ENCODE results near the gene SPPL2C.

Gene SPPL2C

DNA sequence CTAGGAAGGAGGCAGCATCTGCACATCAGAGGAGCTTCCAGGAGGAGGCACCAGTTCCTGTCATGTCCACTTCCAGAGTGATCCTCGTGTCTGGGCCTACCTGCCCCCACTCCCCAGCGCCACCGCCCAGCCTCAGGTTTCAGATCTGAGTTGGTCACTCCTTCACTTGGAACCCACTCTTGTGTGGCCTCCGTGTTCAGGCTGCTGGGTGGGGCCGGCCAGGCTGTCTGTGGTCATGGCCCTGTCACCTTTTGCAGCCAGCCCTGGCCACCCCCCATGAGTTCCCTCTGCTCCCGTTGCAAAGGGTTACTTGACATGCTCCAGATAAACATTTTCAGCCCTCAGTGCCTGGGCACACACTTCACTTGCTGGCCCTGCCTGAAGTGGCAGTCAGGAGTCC is 26.6 kb upstream of the SPPL2C start:
- TF ChIP-seq, protein P1, sequence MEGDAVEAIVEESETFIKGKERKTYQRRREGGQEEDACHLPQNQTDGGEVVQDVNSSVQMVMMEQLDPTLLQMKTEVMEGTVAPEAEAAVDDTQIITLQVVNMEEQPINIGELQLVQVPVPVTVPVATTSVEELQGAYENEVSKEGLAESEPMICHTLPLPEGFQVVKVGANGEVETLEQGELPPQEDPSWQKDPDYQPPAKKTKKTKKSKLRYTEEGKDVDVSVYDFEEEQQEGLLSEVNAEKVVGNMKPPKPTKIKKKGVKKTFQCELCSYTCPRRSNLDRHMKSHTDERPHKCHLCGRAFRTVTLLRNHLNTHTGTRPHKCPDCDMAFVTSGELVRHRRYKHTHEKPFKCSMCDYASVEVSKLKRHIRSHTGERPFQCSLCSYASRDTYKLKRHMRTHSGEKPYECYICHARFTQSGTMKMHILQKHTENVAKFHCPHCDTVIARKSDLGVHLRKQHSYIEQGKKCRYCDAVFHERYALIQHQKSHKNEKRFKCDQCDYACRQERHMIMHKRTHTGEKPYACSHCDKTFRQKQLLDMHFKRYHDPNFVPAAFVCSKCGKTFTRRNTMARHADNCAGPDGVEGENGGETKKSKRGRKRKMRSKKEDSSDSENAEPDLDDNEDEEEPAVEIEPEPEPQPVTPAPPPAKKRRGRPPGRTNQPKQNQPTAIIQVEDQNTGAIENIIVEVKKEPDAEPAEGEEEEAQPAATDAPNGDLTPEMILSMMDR (IDR thresholded peaks at IDR 0.05; ENCODE audit: poor library complexity, severe bottlenecking) = no peak
- Histone ChIP-seq H3K4me1 (ENCODE audit: insufficient read depth, poor library complexity, severe bottlenecking) (no peaks in the 10 kb centered on the region), H3K9me3 (ENCODE audit: severe bottlenecking) (no peaks in the 10 kb centered on the region), H3K36me3 (ENCODE audit: low read depth) (no peaks in the 10 kb centered on the region), H3K27ac (ENCODE audit: poor library complexity, severe bottlenecking) (no peak overlapping the region), H3K4me3 (ENCODE audit: severe bottlenecking) (no peak overlapping the region), H3K27me3 (ENCODE audit: insufficient read depth, poor library complexity, severe bottlenecking) (no peaks in the 10 kb centered on the region)
- ATAC-seq (ENCODE audit: low read depth) (no peak), DNase-seq (ENCODE audit: low spot score) (no peak)

DNA sequence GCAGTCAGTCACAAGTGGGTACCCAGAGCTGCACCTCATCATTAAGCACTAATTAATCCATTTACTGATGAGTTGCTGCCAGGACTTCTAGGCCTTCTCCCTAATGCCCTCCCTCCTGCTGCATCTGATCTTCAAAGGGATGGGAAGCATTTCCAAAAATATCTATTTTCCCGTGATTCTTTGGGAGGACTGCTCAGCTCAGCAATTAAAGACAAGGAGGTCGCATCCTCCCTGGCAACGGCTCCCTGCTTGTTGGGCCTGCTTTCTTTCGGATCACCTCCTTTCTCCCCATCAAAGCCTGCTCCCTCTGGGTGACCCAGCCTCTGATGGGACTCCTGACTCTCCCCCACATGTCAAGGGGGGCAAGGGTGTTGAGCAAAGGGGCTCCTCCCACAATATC is 26.0 kb upstream of the SPPL2C start:
- no peak overlapping the region for H3K4me3 ChIP-seq (ENCODE audit: severe bottlenecking)
- H3K27ac ChIP-seq (ENCODE audit: poor library complexity, severe bottlenecking) = no peak overlapping the region
- no peaks in the 10 kb centered on the region for H3K36me3 ChIP-seq (ENCODE audit: low read depth)
- no peaks in the 10 kb centered on the region for H3K27me3 ChIP-seq (ENCODE audit: insufficient read depth, poor library complexity, severe bottlenecking)
- no peaks in the 10 kb centered on the region for H3K4me1 ChIP-seq (ENCODE audit: insufficient read depth, poor library complexity, severe bottlenecking)
- TF ChIP-seq, protein P1 (IDR thresholded peaks at IDR 0.05; ENCODE audit: poor library complexity, severe bottlenecking) = no peak
- ATAC-seq (ENCODE audit: low read depth) (no peak), DNase-seq (ENCODE audit: low spot score) (no peak)
- H3K9me3 ChIP-seq (ENCODE audit: severe bottlenecking) = no peaks in the 10 kb centered on the region

DNA sequence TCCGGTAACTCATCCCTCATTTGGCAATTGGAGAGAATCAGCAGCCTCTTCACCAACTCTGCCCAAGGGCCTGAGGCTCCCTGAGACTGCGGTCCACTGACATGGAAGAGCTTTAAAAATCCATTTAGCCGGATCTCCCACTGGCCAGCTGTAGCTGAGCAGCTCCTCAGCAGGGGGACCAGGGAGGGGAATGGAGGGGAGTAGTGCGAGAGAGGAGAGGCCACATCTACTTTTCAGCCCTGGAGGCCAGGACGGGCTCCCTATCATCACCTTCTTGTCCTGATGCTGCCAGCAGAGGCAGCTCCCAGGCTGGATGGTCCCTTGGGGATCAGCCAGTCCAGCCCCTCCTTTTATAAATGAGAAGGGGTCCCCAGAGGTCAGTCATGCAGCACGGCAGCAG is 25.0 kb upstream of the SPPL2C start:
- TF ChIP-seq, protein P1 (IDR thresholded peaks at IDR 0.05; ENCODE audit: poor library complexity, severe bottlenecking) = no peak
- H3K27me3 ChIP-seq (ENCODE audit: insufficient read depth, poor library complexity, severe bottlenecking) = no peaks in the 10 kb centered on the region

DNA sequence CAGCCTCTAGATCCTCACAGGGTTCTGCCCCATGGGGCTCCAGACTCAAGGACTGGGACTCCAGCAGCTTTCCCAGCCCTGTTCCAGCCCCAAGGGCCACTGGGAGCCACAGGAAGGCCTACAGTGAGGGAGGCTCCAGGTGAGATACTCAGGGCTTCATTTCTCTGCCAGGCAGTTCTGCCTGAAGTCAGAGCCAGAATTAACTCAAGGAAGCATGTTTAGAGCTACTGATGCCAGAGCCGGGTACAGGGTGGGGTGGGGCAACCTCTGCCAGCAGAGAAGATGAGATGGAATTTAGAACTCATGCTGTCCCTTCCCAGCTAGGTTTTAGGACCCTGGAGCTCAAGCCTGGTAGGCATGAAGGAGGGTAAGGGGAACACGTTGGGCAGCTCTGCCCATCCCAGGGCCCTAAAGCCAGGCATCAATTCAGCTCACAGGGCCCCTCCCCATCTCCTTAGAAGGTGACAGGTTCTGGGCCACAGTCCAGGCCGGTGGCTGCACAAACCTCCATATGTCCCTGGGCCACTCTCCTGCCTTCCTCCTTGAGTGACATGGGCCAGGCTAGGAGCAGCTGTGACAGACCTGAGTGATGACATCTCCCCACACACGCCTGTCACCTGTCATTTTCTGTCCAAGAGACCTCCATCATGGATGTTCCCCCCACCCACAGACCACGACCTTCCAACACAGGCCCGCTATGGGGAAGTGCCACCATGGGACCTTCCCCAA is 24.5 kb upstream of the SPPL2C start:
- Histone ChIP-seq H3K27me3 (ENCODE audit: insufficient read depth, poor library complexity, severe bottlenecking) (no peaks in the 10 kb centered on the region), H3K9me3 (ENCODE audit: severe bottlenecking) (no peaks in the 10 kb centered on the region), H3K36me3 (ENCODE audit: low read depth) (no peaks in the 10 kb centered on the region), H3K27ac (ENCODE audit: poor library complexity, severe bottlenecking) (no peak overlapping the region), H3K4me1 (ENCODE audit: insufficient read depth, poor library complexity, severe bottlenecking) (no peaks in the 10 kb centered on the region), H3K4me3 (ENCODE audit: severe bottlenecking) (no peak overlapping the region)
- no peak for DNase-seq (ENCODE audit: low spot score)
- no peak for ATAC-seq (ENCODE audit: low read depth)
- TF ChIP-seq, protein P1 (IDR thresholded peaks at IDR 0.05; ENCODE audit: poor library complexity, severe bottlenecking) = no peak

More for the DNA sequence above, 25.0 kb upstream of the SPPL2C start:
- no peak overlapping the region for H3K4me3 ChIP-seq (ENCODE audit: severe bottlenecking)
- DNase-seq (ENCODE audit: low spot score) (no peak), ATAC-seq (ENCODE audit: low read depth) (no peak)
- H3K4me1 ChIP-seq (ENCODE audit: insufficient read depth, poor library complexity, severe bottlenecking) = no peaks in the 10 kb centered on the region
- H3K36me3 ChIP-seq (ENCODE audit: low read depth) = no peaks in the 10 kb centered on the region
- no peaks in the 10 kb centered on the region for H3K9me3 ChIP-seq (ENCODE audit: severe bottlenecking)
- H3K27ac ChIP-seq (ENCODE audit: poor library complexity, severe bottlenecking) = no peak overlapping the region

DNA sequence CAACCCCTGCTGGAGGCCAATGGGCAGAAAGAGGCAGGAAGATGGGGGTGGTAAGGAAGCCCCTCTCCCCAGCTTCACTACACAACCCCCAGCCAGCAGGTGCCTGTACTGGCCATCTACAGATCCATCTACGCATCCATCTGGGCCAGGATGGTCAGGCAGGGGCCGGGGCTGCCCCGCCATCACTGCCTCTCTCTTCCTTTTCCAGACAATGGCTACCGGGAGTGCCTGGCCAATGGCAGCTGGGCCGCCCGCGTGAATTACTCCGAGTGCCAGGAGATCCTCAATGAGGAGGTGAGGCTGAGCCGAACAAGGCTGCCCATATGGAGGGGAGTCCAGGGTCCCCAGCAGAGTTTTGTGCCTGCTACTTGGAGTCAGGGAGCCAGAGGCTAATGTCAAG is 23.5 kb upstream of the SPPL2C start:
- Histone ChIP-seq H3K4me3 (ENCODE audit: severe bottlenecking) (no peak overlapping the region), H3K27me3 (ENCODE audit: insufficient read depth, poor library complexity, severe bottlenecking) (no peaks in the 10 kb centered on the region), H3K4me1 (ENCODE audit: insufficient read depth, poor library complexity, severe bottlenecking) (no peaks in the 10 kb centered on the region), H3K27ac (ENCODE audit: poor library complexity, severe bottlenecking) (no peak overlapping the region), H3K9me3 (ENCODE audit: severe bottlenecking) (no peaks in the 10 kb centered on the region), H3K36me3 (ENCODE audit: low read depth) (no peaks in the 10 kb centered on the region)
- DNase-seq (ENCODE audit: low spot score) (no peak), ATAC-seq (ENCODE audit: low read depth) (no peak)
- TF ChIP-seq, protein P1 (IDR thresholded peaks at IDR 0.05; ENCODE audit: poor library complexity, severe bottlenecking) = no peak
